ENCODE measurements around the gene NINL.
"Not testable (repeated sequence)": the region's sequence is repeated elsewhere in the genome, so short reads cannot be mapped to it uniquely, and the experiment has no call there.

Gene NINL

DNA sequence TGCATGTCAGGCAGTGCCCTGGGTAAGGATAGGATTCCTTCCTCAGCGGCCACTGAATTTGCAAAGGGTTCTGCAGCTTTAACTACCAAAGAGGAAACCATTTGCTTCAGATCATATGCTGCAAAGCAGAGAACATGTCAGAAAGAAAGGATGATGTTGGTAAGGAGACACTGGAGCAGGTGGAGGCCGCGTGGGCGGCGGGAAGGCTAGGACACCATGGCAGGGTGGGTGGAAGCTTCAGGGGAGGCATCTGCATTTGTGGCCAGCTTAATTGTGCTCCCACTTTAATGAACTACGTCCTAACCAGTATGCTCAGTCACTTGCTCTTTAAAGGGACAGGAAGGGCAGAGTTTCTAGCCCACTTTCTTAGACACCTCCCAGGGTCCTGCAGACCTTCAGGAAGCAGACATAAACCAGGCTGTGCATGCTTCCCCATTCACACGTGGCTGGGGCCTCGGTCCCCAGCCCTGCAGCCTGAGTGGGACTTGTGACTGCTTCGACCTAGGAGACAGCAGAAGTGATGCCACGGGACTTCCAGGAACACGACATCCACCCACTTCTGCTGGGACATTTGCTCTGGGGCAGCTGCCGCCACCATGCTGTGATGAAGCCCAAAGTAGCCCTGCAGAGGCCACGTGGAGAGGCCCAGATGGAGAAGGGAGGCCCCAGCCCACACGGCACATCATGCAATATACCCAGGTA is 101.7 kb downstream of the NINL start:
- DNase-seq: no peak

DNA sequence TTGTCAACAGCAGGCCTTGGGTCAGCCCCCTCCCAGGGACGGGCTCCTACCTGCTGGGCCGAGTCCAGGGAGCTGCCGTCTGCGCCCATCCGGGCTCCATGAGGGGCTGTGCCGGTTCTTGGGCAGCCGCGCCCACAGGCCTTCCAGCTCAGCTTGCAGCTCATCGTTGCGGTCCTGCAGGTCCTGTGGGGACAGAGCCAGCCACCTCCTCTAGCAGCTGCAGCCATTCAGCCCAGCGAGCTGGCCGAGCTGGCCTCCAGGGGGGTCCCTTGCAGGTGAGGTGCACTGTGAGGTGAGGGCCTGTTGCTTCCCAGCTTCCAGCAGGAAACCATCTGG is 103.4 kb downstream of the NINL start:
- DNase-seq: no peak

DNA sequence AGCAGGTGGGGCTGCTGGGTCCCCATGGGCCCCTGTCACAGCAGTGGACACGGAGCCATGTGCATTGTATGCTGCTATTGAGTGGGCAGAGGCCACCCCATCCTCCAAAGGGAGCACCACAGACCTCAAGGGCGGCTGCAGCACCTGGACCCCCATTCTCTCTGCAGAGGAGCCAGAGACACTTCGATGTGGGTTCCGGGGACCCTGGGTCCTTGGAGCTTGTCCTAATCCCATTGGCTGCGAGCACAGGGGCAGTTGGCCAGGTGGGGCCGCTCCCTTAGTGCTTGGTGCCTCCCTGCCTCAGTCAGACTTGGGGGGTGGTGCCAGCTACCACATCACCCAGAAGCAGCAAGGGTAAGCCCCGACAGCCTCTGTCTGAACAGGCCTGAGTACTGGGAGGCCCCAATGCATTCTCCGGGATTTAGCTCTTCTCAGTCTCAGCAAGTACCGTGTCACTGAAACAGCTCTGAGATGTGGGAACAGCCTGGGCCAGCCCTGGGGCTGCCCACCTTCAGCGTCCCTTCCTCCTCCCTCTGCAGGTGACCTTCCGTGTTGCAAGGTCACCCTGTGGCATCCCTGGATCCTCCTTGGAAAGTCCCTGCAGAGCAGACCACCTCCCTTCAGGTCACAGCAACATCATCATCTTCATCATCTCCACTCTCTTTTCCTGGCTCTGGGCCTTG is 104.0 kb downstream of the NINL start:
- DNase-seq: no peak

DNA sequence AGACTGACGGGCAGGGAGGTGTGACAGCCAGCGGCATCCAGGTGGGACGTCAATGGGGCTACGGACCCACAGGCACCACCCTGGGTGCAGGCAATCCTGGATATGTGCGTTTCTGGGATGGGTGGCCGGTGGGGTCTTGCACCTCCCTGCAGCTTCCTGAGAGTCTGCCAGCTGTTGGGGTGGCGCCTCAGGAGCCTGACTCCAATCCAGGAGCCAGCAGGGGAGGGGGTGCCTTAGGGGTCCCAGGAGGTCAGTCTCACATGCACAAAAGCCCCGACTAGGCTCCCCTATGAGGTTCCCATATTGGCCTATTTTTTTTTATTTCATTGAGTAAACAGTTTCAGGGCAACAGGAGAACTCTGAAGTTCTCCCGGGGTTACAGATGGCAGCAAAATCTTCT is 104.5 kb downstream of the NINL start:
- DNase-seq: no peak

DNA sequence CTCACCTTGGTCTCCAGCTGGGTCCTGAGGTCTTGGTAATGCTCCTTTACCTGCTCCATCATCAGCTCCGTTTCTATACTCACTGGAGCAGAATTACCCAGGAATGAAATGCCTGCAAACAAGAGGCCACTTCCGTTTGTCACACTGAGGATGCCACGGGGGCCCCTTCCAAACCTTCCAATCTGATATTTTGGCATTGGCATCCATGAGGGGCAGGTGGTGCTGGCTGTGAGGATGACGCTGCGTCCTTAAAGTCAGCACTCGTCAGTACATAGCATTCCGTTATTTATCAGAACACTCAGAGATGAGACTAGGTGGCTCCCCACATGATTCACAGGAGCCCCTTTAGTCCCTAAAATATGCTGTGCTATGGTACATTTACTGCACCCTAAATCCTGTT is 105.2 kb downstream of the NINL start:
- DNase-seq: no peak

DNA sequence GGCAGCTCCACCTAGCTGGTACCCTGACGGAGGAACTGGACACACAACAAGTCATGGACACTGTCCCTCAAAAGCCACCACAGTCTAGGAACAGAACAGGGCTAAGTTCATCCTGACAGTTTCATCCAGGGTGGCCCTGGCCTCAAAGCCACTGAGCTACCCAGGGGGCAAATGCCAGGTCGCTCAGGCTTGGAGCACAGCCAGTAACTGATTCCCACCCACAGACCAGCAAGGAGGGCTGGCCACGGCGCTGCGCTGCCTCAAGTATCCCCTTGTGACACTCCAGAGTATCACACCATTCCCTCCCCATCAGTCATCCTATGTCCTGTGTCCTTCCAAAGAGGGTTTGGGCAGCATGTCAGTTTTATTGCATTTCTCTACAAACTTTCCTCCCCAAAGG is 105.7 kb downstream of the NINL start:
- DNase-seq: no peak

DNA sequence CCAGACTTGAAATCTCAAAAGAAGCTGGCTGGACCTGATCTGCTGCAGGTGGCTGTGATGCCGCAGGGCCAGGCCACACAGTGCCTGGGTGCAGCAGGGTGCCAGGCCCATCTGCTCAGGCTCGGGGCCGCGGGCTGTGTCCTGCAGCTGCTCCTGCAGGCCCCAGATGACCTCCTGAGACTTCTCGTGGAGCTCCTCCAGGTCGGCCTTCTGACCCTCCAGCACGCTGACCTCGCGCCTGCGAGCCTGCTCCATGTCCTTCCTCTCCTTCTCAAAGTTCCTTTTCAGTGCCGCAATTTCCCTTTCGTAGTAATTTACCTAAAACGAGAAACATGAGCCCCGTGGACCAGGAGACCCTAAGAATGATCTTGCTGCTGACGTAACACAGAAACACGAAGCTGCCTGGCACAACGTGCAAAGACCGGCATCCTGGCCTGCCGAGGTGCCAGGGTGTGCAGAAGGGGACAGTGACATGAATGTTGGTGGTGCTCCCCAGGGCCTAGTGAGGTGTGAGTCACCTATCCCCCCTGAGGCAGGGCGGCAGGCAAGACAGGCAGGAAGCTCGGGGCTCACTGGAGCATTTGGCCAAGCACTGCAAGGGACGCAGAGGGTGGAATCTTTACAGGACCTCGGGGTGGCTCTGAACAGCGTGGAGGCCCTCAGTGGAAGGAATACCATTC is 106.3 kb downstream of the NINL start:
- no peak for DNase-seq

DNA sequence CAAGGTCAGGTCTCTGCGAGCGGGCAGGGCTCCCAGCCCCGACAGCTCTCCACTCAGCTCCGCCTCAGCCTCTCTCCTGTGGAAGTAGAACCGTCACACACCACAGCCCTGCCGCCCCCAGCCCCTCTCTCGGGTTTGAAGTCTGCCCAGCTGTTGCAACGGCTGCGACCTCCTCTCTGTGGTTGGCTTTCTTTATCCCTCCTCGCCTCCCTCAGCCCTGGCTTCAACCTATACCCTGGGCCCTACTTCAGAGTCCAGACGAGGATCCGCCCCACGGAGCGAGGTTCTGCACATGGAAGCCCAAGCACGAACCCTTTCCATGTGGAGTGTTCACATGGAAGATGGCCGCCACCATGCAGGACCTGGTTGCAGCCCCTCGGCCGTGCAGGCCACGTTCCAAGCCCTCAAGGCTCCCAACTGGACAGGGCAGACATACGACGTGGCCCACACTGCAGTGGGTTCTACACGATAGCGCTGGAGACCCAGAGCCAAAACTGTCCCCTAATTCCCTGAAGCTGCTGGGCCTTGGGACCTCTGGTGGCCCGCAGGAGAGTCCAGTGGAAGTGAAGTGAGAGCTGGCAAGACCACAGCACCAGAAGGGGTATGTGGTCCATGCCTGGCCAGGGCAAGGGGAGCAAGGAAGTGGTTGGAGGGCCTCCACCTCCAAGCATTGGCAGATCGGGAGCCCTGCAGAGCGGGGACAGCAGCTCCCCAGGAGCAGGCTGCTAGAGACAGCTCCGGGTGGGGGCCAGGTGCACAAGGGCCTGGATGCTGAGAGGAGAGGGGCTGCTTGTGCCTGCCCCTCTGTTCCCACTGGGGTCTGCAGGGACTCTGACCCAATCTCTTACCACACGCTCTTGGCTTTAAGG is 108.1 kb downstream of the NINL start:
- no peak for DNase-seq

DNA sequence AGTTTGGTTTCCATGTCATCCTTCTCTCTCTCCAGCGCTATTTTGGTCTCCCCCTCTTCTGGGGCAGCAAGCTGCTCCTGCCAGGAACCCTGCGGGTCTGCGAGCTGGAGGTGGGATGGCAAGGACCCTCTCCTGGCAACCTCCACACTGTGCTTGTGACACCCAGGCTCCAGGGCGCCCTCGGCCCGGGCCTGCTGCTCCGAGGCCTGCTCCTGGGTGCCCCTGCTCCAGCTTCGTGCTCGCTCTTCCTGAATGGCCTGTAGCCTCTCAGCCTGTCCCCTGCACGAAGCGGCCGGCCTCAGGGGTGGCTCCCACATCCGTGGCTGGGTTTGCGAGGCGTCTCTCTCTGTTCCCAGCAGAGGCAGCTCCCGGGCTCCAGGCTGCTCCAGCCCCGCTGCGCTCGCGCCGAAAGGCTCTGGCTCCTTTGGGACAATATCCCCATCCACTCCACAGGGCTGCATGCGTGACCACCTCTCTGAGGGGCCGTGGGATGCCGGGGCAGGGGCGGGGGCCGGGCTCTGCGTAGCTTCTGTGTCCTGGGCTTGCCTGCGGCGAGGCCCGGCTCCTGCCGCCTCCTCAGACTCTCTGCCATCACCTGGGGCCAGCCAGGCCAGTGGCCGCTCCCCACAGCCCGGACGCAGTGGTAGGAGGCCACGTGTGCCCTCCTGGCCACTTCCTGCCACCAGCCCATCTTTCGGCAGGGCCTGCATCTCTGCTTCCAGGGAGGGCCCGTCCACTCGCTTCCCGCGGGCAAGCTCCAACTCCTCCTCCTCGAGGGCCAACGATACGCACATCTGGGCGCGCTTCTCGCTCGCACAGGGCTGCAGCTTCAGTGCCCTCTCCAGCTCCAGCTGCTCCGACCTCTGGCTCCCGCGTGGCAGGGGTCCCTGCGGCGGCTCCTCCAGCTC is 109.0 kb downstream of the NINL start:
- DNase-seq: no peak

DNA sequence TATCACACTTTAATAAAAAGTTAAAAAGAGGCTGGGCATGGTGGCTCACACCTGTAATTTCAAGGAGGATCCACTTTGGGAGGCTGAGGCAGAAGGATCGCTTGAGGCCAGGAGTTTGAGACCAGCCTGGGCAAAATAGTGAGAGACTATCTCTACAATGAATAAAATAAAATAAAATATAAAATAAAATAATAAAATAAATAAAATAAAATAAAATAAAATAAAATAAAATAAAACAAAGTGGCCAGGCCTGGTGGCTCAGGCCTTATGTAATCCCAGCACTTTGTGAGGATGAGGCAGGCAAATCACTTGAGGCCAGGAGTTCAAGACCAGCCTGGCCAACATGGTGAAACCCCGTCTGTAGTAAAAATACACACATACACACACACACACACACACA is 112.0 kb downstream of the NINL start:
- DNase-seq: not testable (repeated sequence)

DNA sequence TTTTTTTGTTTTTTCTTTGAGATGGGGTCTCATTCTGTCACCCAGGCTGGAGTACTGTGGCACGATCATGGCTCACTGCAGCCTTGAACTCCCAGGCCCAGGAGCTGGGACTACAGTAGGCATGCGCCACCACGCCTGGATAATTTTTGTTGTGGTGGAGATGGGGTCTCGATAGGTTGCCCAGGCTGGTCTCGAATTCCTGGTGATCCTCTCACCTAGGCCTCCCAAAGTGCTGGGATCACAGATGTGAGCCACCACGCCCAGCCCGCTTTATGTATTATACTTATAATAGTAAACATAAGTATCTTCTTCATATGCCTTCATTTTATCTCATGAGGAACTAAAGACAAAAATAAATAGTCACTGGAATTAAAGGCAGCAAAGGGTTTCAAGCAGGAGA is 114.3 kb downstream of the NINL start:
- no peak for DNase-seq

DNA sequence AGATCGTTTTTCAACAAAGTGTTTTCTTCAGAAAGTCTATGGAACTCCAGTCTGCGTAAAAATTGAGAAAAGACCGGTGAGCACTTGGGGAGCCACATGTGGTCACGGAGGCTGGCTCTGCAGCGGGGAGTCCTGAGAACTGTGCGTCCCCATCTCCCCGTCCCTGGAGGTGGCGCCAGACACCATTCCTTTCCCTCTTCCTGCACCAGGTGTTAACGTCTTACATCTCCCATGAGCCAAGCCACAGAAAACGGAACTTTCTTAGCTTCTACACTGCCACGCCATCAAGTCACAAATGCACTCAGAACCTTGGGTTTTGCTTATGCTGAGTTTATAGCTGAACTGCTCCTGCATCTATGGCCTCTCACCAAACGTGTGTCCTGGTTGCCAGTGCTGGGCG is 115.3 kb downstream of the NINL start:
- DNase-seq: no peak

DNA sequence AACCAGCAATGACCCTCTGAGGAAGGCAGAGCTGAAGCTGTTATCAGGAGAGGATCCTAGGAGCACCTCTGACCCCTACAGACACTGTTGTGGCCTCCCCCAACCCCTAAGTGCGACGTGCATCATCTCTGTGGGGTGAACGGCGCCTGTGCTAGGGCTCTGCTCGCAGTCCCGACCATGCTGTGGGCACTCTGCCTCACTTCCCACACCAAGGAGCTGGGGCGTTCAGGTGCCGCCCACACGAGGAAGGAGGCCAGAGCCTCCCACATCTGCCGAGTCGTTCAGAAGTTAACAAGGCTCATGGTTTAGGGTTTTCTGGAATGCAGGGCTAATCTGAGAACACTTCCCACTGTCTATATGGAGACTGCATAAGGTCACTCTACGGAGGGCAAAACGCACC is 115.8 kb downstream of the NINL start:
- DNase-seq: no peak

DNA sequence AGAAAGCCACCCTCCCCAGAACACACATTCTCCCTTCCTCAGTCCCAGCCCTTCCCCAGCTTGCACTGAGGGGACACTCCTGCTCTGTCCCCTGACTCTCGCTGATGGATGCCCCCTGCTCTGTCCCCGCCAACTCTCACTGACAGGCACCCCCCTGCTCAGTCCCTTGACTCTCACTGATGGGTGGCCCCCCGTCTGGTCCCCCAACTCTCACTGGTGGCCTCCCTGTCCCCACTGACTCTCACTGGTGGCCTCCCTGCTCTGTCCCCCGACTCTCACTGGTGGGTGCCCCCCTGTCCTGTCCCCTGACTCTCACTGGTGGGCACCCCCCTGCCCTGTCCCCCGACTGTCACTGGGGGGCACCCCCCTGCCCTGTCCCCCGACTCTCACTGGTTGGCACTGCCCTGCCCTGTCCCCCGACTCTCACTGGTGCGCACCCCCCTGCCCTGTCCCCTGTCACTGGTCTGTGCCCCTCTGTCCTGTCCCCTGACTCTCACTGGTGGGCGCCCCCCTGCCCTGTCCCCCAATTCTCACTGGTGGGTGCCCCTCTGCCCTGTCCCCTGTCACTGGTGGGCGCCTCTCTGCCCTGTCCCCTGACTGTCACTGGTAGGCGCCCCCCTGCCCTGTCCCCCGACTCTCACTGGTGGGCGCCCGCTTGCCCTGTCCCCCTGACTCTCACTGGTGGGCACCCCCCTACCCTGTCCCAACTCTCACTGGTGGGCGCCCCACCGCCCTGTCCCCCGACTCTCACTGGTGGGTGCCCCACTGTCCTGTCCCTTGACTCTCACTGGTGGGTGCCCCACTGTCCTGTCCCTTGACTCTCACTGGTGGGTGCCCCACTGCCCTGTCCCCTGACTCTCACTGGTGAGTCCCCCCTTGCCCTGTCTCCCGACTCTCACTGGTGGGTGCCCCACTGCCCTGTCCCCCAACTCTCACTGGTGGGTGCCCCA is 116.9 kb downstream of the NINL start:
- DNase-seq: no peak

DNA sequence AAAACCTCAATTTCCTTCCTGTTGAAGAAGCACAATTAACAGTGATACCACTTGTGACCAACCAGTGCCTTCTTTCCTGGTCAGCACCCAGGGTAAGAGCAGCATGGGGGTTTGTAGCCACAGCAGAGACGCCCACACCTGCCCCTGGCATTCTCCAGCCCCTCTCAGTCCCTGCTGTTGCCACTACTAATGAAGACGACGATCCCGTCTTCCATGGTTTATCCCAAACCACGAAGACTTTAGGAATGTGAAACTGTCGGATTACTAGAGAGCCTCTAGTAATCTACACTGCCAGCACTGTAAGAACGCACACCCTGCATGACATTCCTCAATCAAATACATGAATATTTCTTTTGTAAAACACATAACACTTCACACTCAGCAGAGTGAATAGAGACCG is 117.9 kb downstream of the NINL start:
- no peak for DNase-seq

DNA sequence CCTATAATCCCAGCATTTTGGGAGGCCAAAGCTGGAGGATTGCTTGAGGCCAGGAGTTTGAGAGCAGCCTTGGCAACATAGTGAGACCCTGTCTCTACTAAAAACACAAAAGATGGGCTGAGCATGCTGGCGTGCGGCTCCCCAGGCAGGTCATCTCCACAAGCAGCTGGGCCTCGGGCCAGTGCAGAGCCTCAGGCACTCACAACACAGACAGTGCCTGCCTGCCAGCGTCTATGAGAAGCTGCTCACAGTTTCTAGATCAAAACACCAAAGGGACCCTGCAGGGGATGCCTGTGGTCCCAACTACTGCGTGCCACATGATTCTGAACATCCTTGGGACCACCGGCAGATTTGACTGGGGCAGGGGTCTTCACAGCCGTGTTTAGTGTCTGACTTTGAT is 118.5 kb downstream of the NINL start:
- DNase-seq: no peak

DNA sequence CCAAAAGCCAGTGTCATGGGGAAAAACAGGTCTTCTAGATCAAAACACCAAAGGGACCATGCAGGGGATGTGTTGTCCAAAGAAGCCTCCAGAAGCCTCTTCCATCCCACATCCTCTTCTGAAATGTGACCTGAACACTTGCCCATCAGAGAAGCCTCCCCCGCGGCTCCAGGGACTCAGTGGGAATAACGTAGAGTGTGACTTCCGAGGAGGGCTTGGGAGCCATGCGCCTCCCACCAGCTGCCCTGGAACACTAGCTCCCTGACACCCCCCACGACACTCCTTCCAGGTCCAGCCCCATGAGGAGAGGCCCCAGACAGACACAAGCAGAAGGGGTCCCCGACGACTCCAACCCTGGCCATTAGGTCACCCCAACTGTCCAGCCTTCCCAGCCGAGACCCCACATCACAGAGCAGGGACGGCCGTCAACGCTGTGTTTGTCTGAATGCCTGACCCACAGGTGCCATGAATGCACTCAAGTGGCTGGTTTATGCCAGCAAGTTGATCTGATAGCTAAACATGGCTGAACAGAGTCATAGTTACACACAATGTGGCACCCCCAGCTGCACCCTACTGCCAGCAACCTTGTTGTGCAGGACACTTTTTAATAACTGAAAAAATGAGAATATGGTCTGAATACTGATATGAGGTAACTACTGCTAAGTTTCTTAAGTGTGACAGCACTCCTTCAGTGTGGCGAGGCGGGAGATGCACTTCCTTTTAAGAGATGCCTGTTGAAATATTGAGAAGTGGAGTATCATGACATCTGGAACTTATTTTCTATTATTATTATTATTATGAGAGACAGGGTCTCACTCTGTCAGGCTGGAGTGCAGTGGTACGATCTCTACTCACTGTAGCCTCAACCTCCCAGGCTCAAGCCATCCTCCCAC is 119.8 kb downstream of the NINL start:
- no peak for DNase-seq

DNA sequence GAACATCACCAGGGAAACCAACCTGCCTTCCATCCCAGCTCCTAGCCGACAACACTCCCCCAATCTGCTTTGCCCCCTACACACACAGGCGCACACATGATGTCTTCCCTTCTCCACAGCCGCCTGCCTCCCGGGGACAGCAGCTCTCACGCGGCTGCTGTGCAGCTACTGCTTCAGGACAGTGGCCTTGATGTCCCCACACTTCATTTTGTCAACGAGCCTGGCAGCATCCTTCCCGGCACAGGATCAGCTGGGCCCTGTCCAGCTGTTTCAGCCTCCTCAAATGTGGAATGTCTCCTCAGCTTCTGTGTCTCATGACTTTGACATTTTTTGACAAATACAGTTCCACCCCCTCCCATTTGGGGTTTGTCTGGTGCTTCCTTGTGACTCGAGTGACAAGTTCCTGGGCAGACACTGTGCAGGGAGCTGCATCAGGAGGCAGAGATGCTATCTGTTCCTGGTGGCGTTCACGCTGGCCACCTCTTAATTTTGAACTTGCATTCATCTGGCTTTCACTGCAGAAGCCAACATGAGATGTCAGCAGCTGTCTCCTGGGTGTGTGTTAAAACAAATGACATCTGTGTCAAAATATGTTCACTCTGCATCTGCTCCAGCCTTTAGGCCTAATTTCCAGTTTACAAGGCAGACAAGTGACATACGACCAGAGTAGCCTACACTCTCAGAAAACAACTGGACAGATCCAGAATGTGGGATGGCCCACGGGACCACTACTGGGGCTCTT is 120.7 kb downstream of the NINL start:
- DNase-seq: no peak
